ENCODE data around the gene ZEB2.

GRCh38 chr2:144505245-144505831 lies 14.6 kb downstream of the ZEB2 start:
- TF ChIP-seq POLR2A (IDR thresholded peaks at IDR 0.05) (no peak), POLR2AphosphoS5 (IDR thresholded peaks at IDR 0.05) (no peak)
- TF ChIP-seq, protein P1, sequence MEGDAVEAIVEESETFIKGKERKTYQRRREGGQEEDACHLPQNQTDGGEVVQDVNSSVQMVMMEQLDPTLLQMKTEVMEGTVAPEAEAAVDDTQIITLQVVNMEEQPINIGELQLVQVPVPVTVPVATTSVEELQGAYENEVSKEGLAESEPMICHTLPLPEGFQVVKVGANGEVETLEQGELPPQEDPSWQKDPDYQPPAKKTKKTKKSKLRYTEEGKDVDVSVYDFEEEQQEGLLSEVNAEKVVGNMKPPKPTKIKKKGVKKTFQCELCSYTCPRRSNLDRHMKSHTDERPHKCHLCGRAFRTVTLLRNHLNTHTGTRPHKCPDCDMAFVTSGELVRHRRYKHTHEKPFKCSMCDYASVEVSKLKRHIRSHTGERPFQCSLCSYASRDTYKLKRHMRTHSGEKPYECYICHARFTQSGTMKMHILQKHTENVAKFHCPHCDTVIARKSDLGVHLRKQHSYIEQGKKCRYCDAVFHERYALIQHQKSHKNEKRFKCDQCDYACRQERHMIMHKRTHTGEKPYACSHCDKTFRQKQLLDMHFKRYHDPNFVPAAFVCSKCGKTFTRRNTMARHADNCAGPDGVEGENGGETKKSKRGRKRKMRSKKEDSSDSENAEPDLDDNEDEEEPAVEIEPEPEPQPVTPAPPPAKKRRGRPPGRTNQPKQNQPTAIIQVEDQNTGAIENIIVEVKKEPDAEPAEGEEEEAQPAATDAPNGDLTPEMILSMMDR (IDR thresholded peaks at IDR 0.05), result no peak
